GM18858 (cell line): ENCODE results near the gene FCN3.
A peak's percentile ranks its signal among the peaks of the same experiment; 100 is the strongest.
"Not testable (repeated sequence)": the region's sequence is repeated elsewhere in the genome, so short reads cannot be mapped to it uniquely, and the experiment has no call there.

Experiments used
- ATAC-seq: cut with Tn5 transposase; IDR thresholded peaks from one replicate; pipeline ENCODE4 v1.9.1; 2021; ENCODE audit not compliant: unreplicated experiment

FCN3 gene

DNA sequence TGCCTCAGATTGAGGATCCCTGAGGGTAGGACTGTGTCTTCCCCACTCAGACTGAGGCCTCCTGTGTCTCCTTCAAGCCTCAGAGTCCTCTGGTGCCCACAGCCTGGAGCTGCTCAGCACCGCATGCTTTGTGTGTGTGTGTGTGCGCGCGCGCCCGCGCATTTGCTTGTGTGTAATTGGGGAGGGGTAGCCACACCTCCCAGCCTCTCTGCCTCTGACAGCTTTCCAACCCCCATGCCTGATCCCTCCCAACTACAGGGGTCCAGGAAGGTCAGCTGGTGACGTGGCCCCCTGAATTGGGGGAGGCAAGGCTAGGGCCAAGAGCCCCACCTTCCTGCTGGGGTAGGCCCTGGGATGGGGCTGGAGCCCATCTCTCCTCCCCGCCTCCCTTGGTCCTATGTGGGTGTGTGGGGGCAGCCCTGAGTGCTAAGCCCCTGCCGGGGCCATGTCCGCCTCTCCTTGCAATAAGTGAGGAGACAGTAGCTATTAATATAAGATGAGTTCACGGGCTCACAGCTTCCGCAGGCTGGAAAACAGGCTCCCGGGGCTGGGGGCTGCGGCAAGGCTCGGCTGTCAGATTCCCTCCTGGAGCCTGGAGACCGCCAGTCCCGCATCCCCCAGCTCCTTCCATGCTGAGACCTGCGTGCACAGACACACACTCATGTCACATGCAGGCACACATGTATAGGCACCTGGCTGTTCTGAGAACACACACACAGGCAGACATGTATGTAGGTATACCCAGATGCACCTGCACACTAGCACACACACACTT is 24.8 kb upstream of the FCN3 start:
- ATAC-seq = no peak

GRCh38 chr1:27398405-27399149 is 24.0 kb upstream of the FCN3 start:
- no peak for ATAC-seq

DNA sequence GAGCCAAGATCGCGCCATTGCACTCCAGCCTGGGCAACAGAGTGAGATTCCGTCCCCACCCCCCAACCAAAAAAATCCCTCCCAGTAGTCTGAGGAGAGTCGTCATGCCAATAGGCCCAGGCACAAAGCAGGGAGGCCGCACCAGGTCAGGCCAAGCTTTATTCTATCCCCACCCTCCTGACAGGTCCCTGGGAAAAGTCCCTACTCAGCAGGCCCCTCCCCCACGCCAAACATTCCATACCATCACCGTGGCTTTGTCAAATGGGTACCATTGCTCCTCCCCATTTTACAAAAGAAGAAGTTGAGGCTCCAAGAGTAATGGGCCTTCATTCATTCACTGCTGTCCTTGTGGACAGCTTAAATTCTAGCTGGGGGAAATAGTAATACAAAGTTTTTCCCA is 23.1 kb upstream of the FCN3 start:
- no peak for ATAC-seq

DNA sequence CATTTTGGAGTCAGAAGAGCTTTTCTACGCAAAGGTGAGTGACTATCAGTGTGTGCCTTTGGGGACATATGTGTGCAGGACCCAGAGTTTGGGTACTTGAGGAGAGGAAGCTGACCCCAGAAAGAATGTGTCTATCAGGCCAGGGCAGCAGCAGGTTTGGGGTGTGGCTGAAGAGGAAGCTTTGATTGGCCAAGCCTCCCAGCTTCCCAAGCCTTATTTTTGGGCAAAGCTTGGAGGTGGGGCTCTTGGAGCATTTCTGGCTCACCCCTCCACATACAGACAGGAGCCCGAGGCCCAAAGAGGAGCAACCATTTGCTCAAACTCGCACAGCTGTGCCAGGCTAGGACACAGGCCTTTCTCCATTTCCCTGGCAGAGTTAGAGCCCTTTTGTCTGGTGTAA is 22.5 kb upstream of the FCN3 start:
- ATAC-seq = no peak

DNA sequence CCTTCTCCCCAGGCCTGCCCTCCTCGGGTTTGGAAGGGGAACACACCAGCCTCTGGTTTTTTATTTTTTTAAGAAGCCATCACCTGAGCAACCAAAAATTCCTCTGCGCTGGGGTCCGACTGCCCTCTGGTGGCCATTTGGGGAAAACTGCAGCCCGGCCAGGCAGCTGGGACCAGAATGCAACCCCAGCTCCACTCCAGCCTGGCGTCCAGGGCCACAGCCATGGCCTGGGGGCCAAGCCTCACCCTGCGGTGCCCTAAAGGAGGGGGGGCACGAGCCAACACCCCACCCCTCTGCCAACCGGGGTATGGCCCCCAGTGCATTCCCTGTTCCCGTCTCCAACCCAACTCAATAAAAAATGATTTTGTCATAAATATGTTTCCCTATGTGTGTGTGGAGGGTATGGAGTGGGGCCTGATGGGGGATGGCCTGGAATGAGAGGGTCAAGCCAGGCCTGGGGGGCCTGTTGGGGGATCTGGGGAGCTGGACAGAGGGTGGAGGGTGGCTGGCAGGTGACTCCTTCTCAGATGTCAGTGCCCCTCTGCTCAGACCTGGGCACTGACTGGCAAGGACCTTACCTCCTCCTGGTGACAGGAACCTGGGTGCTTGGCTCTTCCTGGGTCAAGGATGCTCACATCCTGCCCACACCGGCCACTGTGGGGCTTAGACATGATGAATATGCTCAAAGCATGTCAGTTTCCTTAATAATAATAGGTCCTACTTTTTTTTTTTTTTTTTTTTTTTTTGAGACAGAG is 21.0 kb upstream of the FCN3 start:
- no peak for ATAC-seq

DNA sequence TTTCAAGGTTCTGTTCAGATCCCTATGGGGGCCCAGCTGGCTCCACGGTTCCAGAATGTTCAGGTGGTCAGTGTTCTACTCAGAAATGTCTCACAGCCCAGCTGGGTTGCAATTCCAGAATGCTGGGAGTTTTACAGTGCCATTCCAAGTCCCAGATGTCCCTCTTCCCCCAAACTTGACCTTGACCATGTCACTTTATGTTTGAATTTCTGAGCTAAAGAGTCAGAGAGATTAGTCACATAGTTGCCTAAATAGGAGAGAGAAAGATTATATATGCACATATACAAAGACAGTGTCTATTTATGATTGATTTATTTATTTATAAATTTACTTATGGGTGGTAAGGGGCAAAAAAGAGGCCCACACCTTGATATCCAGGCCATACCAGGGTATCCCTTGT is 20.3 kb upstream of the FCN3 start:
- no peak for ATAC-seq

DNA sequence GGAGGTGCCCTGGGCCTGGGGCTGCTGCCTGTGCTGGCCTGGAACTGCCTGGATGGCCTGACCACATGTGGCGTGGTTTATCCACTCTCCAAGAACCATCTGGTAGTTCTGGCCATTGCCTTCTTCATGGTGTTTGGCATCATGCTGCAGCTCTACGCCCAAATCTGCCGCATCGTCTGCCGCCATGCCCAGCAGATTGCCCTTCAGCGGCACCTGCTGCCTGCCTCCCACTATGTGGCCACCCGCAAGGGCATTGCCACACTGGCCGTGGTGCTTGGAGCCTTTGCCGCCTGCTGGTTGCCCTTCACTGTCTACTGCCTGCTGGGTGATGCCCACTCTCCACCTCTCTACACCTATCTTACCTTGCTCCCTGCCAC is 19.6 kb upstream of the FCN3 start:
- no peak for ATAC-seq

DNA sequence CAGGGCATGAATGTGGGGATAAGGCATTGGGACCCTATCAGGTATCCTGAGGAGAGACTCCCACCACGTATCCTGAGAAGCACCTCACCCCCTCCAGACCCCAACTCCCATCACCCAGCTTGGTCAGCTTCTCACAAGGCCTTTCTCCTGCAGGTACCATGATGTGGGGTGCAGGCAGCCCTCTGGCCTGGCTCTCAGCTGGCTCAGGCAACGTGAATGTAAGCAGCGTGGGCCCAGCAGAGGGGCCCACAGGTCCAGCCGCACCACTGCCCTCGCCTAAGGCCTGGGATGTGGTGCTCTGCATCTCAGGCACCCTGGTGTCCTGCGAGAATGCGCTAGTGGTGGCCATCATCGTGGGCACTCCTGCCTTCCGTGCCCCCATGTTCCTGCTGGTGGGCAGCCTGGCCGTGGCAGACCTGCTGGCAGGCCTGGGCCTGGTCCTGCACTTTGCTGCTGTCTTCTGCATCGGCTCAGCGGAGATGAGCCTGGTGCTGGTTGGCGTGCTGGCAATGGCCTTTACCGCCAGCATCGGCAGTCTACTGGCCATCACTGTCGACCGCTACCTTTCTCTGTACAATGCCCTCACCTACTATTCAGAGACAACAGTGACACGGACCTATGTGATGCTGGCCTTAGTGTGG is 19.1 kb upstream of the FCN3 start:
- ATAC-seq = no peak

GRCh38 chr1:27392778-27393635 is 18.4 kb upstream of the FCN3 start:
- ATAC-seq = peak; percentile 13

- peak; percentile 52 for ATAC-seq
Measured at GRCh38 chr1:27392096-27392777, 17.6 kb upstream of the FCN3 start, which contains the start of gene GPR3. Gene GPR3 (plus strand): TSS chr1:27392622. CDS start chr1:27393799, 1,177 bp downstream.

DNA sequence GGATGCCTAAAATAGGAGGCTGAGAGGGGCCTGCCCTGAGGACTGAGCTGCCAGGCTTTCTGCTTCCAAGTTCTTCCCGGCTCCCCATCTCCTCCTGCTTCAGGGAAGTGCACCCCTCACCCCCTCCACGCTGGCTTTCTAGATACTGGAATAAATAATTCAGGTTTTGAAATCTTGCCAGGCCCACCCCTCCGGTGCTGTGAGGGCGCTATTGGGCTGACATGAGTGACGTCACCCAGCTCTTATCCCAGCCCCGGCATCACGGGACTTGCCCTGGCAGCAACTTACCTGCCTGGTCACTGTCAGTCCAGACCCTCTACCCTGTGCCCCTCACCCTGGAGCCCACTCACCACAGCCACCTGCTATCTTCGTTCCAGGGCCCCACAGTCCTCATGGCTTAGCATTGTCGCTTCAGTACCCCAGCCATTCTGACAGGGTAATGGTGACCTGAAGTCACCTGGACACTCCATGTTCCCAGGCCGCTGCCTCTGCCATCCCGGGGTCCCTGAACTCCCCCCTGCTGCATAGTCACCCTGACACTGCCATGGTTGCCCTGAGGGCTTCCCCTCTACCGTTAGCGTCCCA is 17.0 kb upstream of the FCN3 start:
- no peak for ATAC-seq

GRCh38 chr1:27388337-27389005 is 13.8 kb upstream of the FCN3 start:
- ATAC-seq = no peak

- not testable (repeated sequence) for ATAC-seq
Measured at GRCh38 chr1:27384797-27385196, 10.2 kb upstream of the FCN3 start.

GRCh38 chr1:27383661-27384060 is 9.0 kb upstream of the FCN3 start:
- no peak for ATAC-seq

DNA sequence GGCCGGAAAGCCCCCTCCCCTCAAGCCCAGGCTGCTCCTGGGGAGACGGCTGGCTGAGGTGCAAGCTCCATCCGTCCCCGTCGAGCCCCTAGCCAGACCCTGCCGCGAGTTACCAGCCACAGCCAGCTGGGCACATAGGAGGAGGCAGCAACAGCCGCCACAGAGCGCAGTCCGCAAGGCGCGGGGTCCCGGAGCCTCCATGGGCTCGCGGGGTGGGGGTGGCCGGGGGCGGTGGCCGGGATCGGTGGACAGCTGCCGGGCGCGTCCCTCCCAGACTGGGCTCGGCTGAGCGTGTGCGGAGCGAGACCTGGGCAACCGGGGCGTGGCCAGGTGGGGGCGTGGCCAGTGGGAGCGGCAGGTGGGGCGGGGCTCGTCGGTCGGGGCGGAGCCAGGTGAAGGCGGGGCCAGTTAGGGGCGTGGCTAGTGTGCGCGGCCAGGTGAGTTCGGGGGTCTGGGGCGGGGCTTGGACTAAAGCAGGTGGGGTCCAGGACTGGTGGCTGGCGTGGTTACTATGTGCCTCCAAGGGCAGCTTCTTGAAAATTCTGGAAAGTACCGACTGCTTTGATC is 8.5 kb upstream of the FCN3 start, which contains the start of gene CD164L2:
TSS of gene CD164L2 (minus strand) at position 295 of the 567 bp plus-strand sequence. CDS start at position 201, 94 bp downstream.
- ATAC-seq = no peak

DNA sequence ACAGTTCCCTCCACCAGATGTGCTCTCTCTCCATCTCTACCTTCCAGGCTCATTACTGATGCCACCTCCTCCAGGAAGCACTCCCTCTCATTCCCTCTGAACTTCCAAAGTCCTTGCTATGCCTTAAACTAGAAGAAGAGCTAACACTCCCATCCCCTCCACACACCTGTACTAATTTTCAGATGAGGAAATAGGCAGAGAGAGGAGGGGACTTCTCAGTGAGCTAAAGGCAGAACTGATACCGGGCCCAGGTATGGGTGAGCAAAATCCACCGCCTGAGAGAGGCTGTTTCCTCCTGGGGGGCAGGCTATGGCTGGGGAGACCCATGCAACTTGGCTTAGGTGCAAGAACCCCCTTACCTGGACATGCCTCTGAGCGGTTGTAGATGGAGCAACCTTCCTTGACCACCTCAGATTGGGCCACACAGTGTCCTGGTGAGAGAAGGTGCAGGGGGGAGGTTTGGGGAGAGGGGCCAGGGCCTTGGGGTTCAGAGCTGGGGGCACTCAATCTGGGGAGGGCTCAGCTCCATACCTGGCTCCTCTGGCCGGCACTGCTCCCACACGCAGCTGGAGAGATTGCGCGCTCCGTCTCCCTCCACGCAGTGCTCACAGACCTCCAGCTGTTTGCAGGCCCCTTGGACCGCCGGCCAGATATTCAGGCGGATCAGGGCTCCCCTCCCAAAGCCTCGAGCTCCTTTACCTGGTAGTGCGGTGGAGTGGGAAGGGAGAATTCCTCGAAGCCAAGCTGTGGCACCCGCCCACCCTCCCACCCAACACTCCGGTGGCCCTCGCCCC is 7.5 kb upstream of the FCN3 start:
- ATAC-seq = no peak
